T-helper 9 cell (primary cell): Measurements from ENCODE around the gene ANKRD33.

Experiments
- DNase-seq: peaks from one replicate; pipeline ENCODE4 v3.0.0-alpha.2; 2020
- total RNA-seq, 2 donors: gene quantifications; one replicate each; lab custom pipeline; 2026; lab: John Stamatoyannopoulos, UW

Gene ANKRD33
- 0 reads per million in 2 donors for total RNA-seq

- DNase-seq = no peak
Measured at GRCh38 chr12:51887476-51888315, at the start of gene ANKRD33. Gene ANKRD33, plus strand, starts transcription at chr12:51888103. Its CDS starts 84 bp downstream, at chr12:51888187.

- DNase-seq = no peak
Measured at GRCh38 chr12:51838762-51839161, 49.1 kb upstream of the ANKRD33 start.

- no peak for DNase-seq
Measured at GRCh38 chr12:51839310-51839947, 48.5 kb upstream of the ANKRD33 start.

- DNase-seq = no peak
Measured at GRCh38 chr12:51840966-51841365, 46.9 kb upstream of the ANKRD33 start.

GRCh38 chr12:51841727-51842126, 46.2 kb upstream of the ANKRD33 start:
- DNase-seq = no peak

- no peak for DNase-seq
Measured at GRCh38 chr12:51844854-51845253, 43.0 kb upstream of the ANKRD33 start.

GRCh38 chr12:51845482-51845881, 42.4 kb upstream of the ANKRD33 start:
- no peak for DNase-seq

GRCh38 chr12:51846271-51846691, 41.6 kb upstream of the ANKRD33 start:
- DNase-seq = no peak

GRCh38 chr12:51846911-51847642, 40.8 kb upstream of the ANKRD33 start:
- DNase-seq = peak; percentile 27

GRCh38 chr12:51847643-51848325, 40.1 kb upstream of the ANKRD33 start:
- DNase-seq = no peak

- no peak for DNase-seq
Measured at GRCh38 chr12:51848326-51848727, 39.6 kb upstream of the ANKRD33 start, which contains the start of gene FIGNL2. Gene FIGNL2, minus strand, starts transcription at chr12:51848718. Its CDS starts 26,305 bp downstream, at chr12:51822413.

GRCh38 chr12:51848841-51849735, 38.8 kb upstream of the ANKRD33 start:
- DNase-seq = no peak

GRCh38 chr12:51850081-51850964, 37.6 kb upstream of the ANKRD33 start:
- no peak for DNase-seq

GRCh38 chr12:51850965-51851299, 37.0 kb upstream of the ANKRD33 start:
- no peak for DNase-seq

- no peak for DNase-seq
Measured at GRCh38 chr12:51851413-51852124, 36.3 kb upstream of the ANKRD33 start.

- no peak for DNase-seq
Measured at GRCh38 chr12:51852404-51853137, 35.3 kb upstream of the ANKRD33 start.

GRCh38 chr12:51855586-51856428, 32.1 kb upstream of the ANKRD33 start:
- no peak for DNase-seq

- no peak for DNase-seq
Measured at GRCh38 chr12:51860986-51861385, 26.9 kb upstream of the ANKRD33 start.
